ENCODE results near the gene SH3BP4.

The SH3BP4 gene

DNA sequence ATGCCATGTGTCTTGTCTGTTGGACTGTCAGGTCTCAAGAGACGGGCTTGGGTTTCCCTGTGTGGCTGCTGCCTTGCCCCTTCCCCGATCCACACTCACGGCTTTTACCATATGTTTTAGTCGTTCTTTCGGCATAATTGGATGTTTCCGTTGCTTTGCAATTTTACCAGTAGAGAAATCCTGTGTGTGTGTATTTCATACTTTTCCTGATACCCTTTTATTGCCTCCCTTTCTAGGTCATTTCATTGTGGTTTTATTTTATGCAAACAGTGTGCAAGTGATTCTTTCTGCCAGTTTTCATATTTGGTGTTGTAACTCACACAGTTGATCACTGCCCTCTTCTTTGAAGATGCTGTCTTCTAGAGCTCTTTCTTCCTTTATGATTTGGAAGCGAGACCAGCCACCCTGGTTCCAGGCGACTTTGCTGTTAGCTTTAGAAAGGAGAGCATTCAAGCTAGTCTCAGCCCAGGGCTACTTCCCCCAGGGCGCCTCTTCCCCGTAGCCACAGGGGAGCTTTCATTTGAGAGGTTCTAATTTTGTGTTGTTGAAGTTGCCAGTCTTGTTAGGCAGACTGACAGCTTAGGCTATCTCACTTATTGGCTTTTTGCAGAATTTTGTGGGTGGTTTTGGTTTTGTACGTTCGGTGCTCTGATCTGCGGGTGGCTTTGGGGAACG, 17.0 kb downstream of the SH3BP4 start:
- DNase-seq (ENCODE audit: low read depth), result no peak

GRCh38 chr2:234969306-234970098, 17.7 kb downstream of the SH3BP4 start:
- DNase-seq (ENCODE audit: low read depth), result no peak

DNA sequence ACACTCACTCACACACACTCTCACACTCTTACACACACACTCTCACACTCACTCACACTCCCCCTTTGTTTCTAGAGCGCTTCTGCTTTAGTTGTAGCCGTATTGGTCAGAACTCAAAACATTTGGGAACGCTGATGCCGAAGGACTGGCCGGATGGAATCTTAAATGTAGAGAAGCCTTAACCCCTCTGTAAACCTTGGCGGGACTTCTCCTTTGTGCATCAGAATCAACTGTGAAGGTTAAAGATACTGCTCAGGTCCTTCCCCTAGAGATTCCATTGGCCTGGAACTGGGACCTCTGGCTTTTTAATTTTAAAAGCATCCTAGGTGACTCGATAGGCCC, 18.3 kb downstream of the SH3BP4 start:
- no peak for DNase-seq (ENCODE audit: low read depth)

DNA sequence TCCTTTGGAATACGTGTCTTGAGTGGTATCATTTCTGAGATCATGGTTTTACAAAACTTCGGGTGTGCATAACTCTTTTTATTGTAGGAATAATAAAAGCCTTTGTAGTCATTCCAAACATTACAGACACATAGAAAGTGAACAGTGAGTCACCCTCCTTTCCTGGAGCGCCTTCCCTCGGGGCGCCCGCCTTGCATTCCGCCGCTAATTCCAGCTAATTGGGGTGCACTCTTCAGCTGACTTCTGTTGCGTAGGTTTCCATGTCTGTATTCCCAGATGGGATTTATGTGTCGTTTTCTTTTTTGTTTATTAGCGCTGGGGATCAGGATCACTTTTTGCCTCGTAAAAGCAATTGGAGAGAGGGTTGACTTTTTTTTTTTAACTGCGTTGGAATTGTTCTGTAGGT, 18.7 kb downstream of the SH3BP4 start:
- no peak for DNase-seq (ENCODE audit: low read depth)

GRCh38 chr2:234971496-234971895, 19.7 kb downstream of the SH3BP4 start:
- DNase-seq (ENCODE audit: low read depth), result no peak

DNA sequence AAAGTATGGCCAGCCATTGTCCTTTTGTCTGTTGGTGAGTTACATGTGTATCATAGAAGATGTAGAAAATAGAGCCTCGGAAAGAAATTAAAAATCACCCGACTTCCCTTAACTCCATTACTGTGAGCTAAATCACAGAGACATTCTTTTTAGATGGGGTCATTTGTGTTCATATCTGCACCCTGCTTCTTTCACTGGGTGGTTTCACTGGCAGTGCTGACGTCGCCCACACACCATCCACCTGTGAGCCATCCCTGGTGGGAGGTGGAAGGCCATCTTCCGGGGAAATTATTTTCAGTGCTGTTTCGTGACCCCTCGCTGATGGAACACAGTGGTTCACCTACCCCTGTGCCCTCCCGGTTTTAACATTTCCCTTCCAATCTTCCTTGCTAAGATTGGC, 21.2 kb downstream of the SH3BP4 start:
- DNase-seq (ENCODE audit: low read depth), result no peak

DNA sequence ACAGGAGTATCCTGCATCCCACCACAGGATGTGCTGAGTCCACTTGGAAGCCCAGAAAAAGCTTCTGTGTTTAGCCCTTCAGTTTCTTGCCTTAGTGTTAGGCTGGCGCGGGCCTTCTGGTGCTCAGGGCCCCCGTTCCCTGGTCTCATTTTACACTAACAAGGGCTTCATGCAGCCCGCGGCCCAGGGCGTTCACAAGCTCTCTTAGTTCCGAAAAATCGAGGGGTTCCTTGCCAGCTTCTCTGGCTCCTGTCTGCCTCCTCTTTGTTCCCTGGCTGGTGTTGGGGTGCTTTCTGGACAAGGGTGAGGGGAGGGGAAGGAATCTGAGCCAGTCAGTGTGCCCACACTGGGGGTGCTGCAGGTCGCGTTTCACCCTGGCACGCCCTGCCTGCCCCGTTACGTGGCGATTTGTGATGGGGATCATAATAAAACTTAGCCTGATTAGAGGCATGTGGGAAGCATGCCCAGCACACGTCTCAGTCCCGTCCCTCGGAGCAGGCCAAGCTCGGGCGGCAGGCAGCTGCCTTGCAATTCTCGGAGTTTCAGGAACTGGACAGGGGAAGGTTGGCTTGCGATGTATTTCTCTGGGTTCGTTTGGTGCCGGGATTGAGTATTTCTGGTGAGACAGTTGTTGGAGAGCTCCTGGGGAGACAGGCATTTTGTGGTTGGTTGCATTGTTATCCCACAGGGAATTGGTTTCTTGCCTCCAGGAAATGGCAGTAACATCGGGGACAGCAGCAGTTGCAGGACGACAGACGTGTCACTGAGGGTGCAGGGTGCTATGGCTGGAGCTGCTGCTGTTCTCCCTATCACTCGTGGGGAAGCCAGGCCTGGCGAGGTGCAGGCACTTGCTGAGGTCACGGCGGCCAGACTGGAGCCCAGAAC, 22.9 kb downstream of the SH3BP4 start:
- DNase-seq (ENCODE audit: low read depth), result no peak

DNA sequence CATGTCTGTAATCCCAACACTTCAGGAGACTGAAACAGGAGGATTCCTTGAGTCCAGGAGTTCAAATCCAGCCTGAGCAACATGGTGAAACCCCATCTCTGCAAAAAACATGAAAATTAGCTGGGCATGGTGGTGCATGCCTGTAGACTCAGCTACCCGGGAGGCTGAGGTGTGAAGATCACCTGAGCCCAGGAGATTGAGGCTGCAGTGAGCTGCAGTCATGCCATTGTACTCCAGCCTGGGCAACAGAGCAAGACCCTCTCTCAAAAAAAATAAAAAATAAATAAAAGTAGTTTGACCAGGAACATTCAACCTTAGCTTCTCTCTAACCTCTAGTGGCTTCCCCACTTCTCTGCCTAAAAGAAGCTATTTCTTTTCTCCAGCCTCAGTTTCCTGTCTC, 23.8 kb downstream of the SH3BP4 start:
- no peak for DNase-seq (ENCODE audit: low read depth)

GRCh38 chr2:234976479-234977227, 24.8 kb downstream of the SH3BP4 start:
- no peak for DNase-seq (ENCODE audit: low read depth)

- DNase-seq (ENCODE audit: low read depth), result no peak
These were observed 25.4 kb downstream of the SH3BP4 start for GRCh38 chr2:234977228-234977679.

GRCh38 chr2:234978466-234979203, 26.8 kb downstream of the SH3BP4 start:
- DNase-seq (ENCODE audit: low read depth), result no peak

GRCh38 chr2:234979204-234980167, 27.7 kb downstream of the SH3BP4 start:
- DNase-seq (ENCODE audit: low read depth), result no peak

DNA sequence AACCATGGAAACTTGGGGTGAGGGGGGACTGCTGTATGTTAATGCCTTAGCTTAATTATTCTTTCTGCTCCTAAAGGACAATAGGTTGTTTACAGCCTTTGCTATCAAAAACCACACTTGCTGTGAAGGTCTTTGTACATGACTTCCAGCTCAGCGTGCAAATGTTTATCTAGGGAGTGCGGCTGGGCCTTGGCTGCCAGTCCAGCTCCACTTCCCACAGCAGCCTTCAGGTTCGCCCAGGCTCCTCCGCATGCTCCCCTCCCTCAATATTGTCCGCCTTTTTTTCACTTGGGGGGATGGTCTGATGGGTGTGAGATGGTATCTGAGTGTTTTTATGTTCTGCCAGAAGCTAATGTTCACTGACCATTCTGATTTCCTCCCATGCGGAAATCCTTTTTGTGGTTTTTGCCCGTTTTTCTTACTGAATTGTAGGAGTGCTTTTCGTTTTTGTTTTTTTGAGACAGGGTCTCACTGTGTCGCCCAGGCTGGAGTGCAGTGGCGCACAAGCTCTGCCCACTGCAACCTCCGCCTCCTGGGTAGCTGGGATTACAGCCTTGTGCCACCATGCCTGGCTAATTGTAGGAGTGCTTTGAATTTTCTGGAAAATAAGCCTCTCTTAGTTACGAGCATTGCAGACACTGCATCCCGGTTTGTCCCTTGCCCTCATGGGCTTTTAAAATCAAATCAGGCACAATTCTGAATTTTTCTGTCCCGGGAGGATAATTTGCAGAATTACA, 28.8 kb downstream of the SH3BP4 start:
- no peak for DNase-seq (ENCODE audit: low read depth)

DNA sequence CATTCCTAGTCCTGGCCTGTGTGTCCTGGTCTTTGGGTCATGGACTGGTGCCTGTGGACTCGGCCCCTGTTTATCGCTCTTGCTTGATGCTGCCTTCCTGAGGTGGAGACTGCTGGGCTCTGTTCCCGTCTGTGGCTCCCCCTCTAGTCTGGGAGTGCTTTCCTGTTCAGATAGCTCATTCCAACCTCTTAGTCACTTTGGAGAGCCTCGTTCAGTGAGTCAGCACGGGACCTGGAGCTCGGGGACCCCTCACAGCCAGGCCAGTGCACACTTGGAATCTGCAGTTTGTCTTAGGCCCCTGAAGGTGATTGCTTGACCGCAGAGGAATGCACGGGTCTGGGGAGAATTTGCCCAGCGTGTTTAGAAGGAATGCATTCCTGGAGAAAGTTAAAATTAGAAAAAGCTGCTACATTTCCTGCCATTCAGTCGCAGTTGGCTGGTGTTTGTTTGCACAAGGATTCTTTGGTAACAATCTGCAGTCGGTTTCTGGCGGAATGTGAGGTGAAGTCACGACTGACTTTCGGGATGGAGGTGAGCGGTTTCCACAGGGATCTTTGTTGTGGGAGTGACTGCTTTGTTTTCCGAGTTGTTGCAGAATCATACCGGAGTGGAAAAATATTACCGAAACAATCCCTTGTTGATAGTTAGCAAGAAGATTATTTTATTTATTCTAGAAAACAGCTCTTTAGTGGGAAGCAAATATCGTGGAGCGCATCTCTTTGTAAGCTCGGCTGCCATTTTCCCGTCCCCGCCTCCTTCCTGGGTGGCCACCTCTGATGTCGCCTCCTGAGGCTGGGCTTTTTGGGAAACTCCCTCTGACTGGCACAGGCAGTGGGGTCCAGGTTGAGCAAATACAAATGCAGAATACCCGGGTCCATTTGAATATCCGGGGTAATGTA, 29.6 kb downstream of the SH3BP4 start:
- DNase-seq (ENCODE audit: low read depth), result no peak

DNA sequence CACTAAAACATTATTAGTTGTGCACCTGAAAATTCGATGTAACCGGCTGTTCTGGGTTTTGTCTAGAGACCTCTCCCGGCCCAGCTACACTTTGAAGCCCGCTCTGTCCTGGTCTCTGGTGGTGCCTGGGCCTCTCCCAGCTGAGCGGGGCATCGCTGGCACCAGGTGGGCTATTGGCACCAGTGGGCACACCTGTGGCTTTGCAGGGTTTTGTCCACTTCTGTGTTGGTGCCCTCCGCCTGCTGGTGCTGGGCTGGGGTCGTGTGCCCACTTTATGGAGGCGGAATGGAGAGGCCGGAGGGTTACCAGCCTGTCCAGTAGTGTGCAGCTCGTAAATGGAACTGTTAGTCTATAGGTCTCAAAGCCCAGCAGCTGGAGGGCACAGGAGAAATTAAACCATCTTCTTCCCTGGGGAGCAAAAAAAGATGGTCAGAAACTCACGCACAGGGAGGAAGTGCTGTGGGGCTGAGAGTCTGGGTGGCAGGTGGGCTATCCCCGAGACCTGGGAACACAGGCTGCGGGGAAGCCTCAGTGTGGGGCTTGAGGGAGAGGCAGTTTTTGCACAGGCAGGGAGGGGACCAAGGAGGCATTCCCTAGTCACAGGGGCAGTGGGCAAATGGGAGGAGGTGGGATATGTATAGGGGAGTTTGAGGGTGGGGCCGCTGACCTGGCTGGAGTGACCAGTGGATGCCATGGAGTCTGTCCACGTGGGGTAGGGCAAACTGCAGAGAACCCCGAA, 30.4 kb downstream of the SH3BP4 start:
- DNase-seq (ENCODE audit: low read depth), result no peak

DNA sequence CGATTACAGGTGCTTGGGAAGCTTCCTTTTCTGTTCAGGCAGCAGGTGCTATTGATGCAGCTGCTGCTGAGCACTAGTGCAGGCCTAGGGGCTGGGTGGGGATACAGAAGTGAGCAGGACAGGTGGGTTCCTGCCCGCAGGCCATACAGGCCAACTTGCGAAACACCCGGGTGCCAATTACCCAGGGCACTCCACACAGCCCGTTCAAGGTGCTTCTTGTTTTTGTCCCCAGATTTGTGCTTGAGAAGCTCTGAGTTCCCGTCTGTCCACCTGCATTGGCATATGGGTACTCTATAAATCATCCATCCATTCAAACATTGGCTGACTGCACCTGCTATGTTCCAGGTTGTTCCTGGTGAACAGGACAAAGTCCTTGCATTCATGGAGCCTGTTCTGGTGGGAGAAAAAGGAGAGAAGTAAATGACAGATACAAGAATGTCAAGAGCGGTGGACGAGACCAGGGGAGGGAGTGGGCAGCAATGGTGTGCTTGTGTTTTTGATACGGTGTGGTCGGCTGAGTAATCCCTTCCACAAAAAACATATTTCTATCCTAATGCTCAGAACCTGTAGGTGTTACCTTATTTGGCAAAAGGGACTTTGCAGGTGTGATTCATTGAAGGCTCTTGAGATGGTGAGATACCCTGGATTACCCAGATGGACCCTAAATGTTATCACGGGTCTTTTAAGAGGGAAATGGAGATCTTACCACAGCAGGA, 31.4 kb downstream of the SH3BP4 start:
- DNase-seq (ENCODE audit: low read depth), result no peak

All from T-helper 22 cell (primary cell).